K562 (cell line): ENCODE measurements around the gene OR2Z1. TPM values are rescaled to one million over a fixed set of nuclear protein-coding genes. Genes with fewer than 3 reads are reported as not detected.

Experiments
- ARID3B ChIP-seq: fragments of 250-450 bp; sonication (Bioruptor Pico); IDR thresholded peaks from 2 replicates; pipeline ENCODE4 v1.4.0; 2020; ENCODE audit warnings: borderline replicate concordance
- BHLHE40 ChIP-seq: IDR thresholded peaks from 2 replicates; pipeline ENCODE4 v1.6.1; 2011; ENCODE audit warnings: low read length, improper control_type of control experiment
- C11orf30 ChIP-seq: fragments of 450-650 bp; IDR thresholded peaks from 2 replicates; pipeline ENCODE4 v1.6.1; 2016; ENCODE audit warnings: low read depth, mild to moderate bottlenecking
- CBX1 ChIP-seq: sonication (generic); IDR thresholded peaks from 2 replicates; pipeline ENCODE4 v1.6.1; 2016; ENCODE audit warnings: antibody characterized with exemption, low read depth, mild to moderate bottlenecking
- CEBPB ChIP-seq: fragments of 450-650 bp; IDR thresholded peaks from 2 replicates; pipeline ENCODE4 v1.6.1; 2016; ENCODE audit warnings: missing genetic modification characterization, missing compliant biosample characterization
- FOSL1 ChIP-seq: fragments of 200-800 bp; sonication (Bioruptor generic); conservative IDR thresholded peaks from 2 replicates; pipeline ENCODE4 v1.6.1; 2016; ENCODE audit warnings: missing genetic modification characterization, missing compliant biosample characterization
- GATA2 ChIP-seq: sonication (generic); formaldehyde crosslinking; IDR thresholded peaks from 2 replicates; pipeline ENCODE4 v1.4.0; 2020; ENCODE audit warnings: mild to moderate bottlenecking, missing genetic modification reagents
- GATAD2B ChIP-seq: fragments of 450-650 bp; IDR thresholded peaks from 2 replicates; pipeline ENCODE4 v1.6.1; 2017; ENCODE audit warnings: mild to moderate bottlenecking, borderline replicate concordance
- HSF4 ChIP-seq: fragments of 250-450 bp; sonication (Bioruptor Pico); IDR thresholded peaks from 2 replicates; pipeline ENCODE4 v2.1.2; 2022; ENCODE audit warnings: mild to moderate bottlenecking, moderate library complexity, borderline replicate concordance
- MAFK ChIP-seq: IDR thresholded peaks from 2 replicates; pipeline ENCODE4 v1.6.1; 2011; ENCODE audit warnings: low read length, improper control_type of control experiment
- MBD2 ChIP-seq: sonication (generic); IDR thresholded peaks from 2 replicates; pipeline ENCODE4 v1.6.1; 2016; ENCODE audit warnings: low read depth, borderline replicate concordance
- MYC ChIP-seq, 2 experiments: fragments of 250-450 bp in 1 of 2; sonication (Bioruptor Pico) in 1 of 2; IDR thresholded peaks; 2 replicates each; pipeline versions ENCODE4 v1.5.1 to v1.6.1; 2012 to 2021; ENCODE audit warnings: low read depth in 2 of 2, borderline replicate concordance in 1 of 2, improper control_type of control experiment in 1 of 2, low read length in 1 of 2, mild to moderate bottlenecking in 1 of 2, moderate library complexity in 1 of 2
- NONO ChIP-seq, 2 experiments: fragments of 200-400 bp in 1 of 2; fragments of 450-650 bp in 1 of 2; formaldehyde crosslinking in 1 of 2; IDR thresholded peaks; 2 replicates each; pipeline ENCODE4 v1.6.1; 2017; ENCODE audit warnings: low read depth in 2 of 2, mild to moderate bottlenecking in 2 of 2, moderate library complexity in 2 of 2, low read length in 1 of 2
- PCBP2 ChIP-seq: fragments of 200-400 bp; formaldehyde crosslinking; IDR thresholded peaks from 2 replicates; pipeline ENCODE4 v1.6.1; 2018; ENCODE audit warnings: low read length, low read depth, mild to moderate bottlenecking, moderate library complexity; ENCODE audit not compliant: poor library complexity, severe bottlenecking
- PML ChIP-seq: IDR thresholded peaks from 2 replicates; pipeline ENCODE4 v1.6.1; 2012; ENCODE audit warnings: low read length, inconsistent platforms
- PURB ChIP-seq: sonication (generic); formaldehyde crosslinking; IDR thresholded peaks from 2 replicates; pipeline ENCODE4 v1.9.0; 2021; ENCODE audit warnings: low read depth, mild to moderate bottlenecking, missing genetic modification reagents
- SMARCA5 ChIP-seq: fragments of 450-650 bp; IDR thresholded peaks from 2 replicates; pipeline ENCODE4 v1.6.1; 2016
- SMC3 ChIP-seq: conservative IDR thresholded peaks from 2 replicates; pipeline ENCODE4 v1.6.1; 2011; ENCODE audit warnings: low read depth, low read length, improper control_type of control experiment; ENCODE audit not compliant: insufficient read depth
- SP1 ChIP-seq: sonication (generic); formaldehyde crosslinking; IDR thresholded peaks from 2 replicates; pipeline ENCODE4 v1.8.1; 2022; ENCODE audit warnings: mild to moderate bottlenecking, missing genetic modification reagents
- ZBTB1 ChIP-seq: sonication (generic); formaldehyde crosslinking; IDR thresholded peaks from 2 replicates; pipeline ENCODE4 v1.8.1; 2023; ENCODE audit warnings: missing genetic modification reagents, low read depth, mild to moderate bottlenecking, borderline replicate concordance
- ZNF175 ChIP-seq: fragments of 200-800 bp; sonication (Bioruptor generic); IDR thresholded peaks from 2 replicates; pipeline ENCODE4 v1.6.1; 2016; ENCODE audit warnings: low read depth, mild to moderate bottlenecking, missing genetic modification characterization, missing compliant biosample characterization
- ZNF197 ChIP-seq: fragments of 200-800 bp; sonication (Bioruptor generic); IDR thresholded peaks from 2 replicates; pipeline ENCODE4 v1.6.1; 2016; ENCODE audit warnings: low read depth, missing genetic modification characterization, missing compliant biosample characterization
- ZNF23 ChIP-seq: fragments of 250-450 bp; sonication (Bioruptor Pico); IDR thresholded peaks from 2 replicates; pipeline ENCODE4 v1.4.0; 2020; ENCODE audit warnings: mild to moderate bottlenecking
- ZNF354B ChIP-seq: fragments of 250-450 bp; sonication (Bioruptor Pico); IDR thresholded peaks from 2 replicates; pipeline ENCODE4 v1.4.0; 2020
- ZNF384 ChIP-seq: IDR thresholded peaks from 2 replicates; pipeline ENCODE4 v1.6.1; 2012; ENCODE audit warnings: low read depth, low read length, improper control_type of control experiment
- ZNF395 ChIP-seq: fragments of 200-800 bp; sonication (Bioruptor generic); IDR thresholded peaks from 2 replicates; pipeline ENCODE4 v1.6.1; 2017; ENCODE audit warnings: missing genetic modification characterization, missing compliant biosample characterization
- ZNF830 ChIP-seq: fragments of 250-450 bp; sonication (Bioruptor Pico); IDR thresholded peaks from 2 replicates; pipeline ENCODE4 v1.5.0; 2021; ENCODE audit warnings: mild to moderate bottlenecking
- polyA plus RNA-seq, 8 experiments: library from polyadenylated mRNA; depleted of rRNA in 4 of 8; stranded (reverse) in 5 of 8; unstranded in 3 of 8; fragments of >200 nt; fragmentation: Nextera tagmentation in 2 of 8; fragmentation: Illumina TruSeq in 1 of 8; extraction: Ambion mirVana in 2 of 8; extraction: Trizol in 1 of 8; gene quantifications; 2 replicates each; pipeline versions ENCODE4 v1.2.1 to v1.2.3, GENCODE V29; 2011 to 2014; ENCODE audit warnings: inconsistent platforms in 1 of 8, missing spikeins in 1 of 8
- total RNA-seq, 7 experiments: library from RNA; depleted of rRNA in 6 of 7; stranded (reverse); fragments of >200 nt in 6 of 7; fragmentation: Illumina TruSeq in 2 of 7; extraction: Trizol in 2 of 7; gene quantifications; 2 replicates each; pipeline versions ENCODE4 v1.2.1 to v1.2.3, GENCODE V29; 2011 to 2021; ENCODE audit warnings: low replicate concordance in 1 of 7
- TF ChIP-seq, protein P1 (sequence below): fragments of 450-650 bp; IDR thresholded peaks from 2 replicates; pipeline ENCODE4 v1.6.1; 2016; ENCODE audit warnings: missing biosample characterization, missing genetic modification characterization

Gene OR2Z1
- total and polyA plus RNA-seq, 9 of the 15 experiments (the other 6 are each of a cell fraction or from before 2014, with no cell fraction given): 0.13 TPM; not detected in 8

DNA sequence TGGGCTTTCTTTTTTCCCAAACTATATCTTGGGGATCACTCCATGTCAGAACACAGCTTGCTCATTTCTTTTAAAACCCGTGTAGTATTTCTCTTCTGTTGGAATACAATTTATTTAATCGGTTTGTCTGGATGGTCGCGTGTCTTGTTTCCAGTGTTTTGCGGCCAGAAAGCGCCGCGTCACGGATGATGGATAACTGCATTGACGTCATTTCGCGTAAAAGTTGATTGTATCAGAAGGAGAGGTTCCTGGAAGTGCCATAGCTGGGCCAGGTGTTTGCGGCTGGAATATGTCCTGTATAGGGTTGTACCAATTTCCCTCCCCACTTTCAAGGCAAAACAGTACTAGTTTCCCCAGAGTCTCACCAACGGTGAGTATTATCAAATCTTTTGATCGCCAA is 32.5 kb upstream of the OR2Z1 start (continued):
- no peak for TF ChIP-seq SMARCA5
- TF ChIP-seq FOSL1 (tag): peak; percentile 49; the same call in 1 of the 2 replicates
- no peak for TF ChIP-seq SP1
- TF ChIP-seq MBD2: no peak
- TF ChIP-seq, protein P1, sequence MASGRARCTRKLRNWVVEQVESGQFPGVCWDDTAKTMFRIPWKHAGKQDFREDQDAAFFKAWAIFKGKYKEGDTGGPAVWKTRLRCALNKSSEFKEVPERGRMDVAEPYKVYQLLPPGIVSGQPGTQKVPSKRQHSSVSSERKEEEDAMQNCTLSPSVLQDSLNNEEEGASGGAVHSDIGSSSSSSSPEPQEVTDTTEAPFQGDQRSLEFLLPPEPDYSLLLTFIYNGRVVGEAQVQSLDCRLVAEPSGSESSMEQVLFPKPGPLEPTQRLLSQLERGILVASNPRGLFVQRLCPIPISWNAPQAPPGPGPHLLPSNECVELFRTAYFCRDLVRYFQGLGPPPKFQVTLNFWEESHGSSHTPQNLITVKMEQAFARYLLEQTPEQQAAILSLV (tag): no peak
- TF ChIP-seq MYC (IDR thresholded peaks at IDR 0.05; ENCODE audit: low read depth, low read length): no peak
- TF ChIP-seq MYC (CRISPR knock-in tag; IDR thresholded peaks at IDR 0.05; ENCODE audit: borderline replicate concordance, low read depth): no peak
- no peak for TF ChIP-seq ARID3B
- no peak for TF ChIP-seq PURB (CRISPR knock-in tag)
- TF ChIP-seq ZBTB1 (CRISPR knock-in tag): no peak
- TF ChIP-seq PML: no peak
- TF ChIP-seq C11orf30: peak; percentile 34; the same call in 1 of the 2 replicates
- TF ChIP-seq SMC3: no peak
- no peak for TF ChIP-seq PCBP2
- TF ChIP-seq ZNF197 (CRISPR knock-in tag): no peak
- no peak for TF ChIP-seq ZNF830 (CRISPR knock-in tag)
- TF ChIP-seq ZNF354B (CRISPR knock-in tag): no peak
- no peak for TF ChIP-seq ZNF395
- TF ChIP-seq MAFK: no peak
- TF ChIP-seq ZNF23: no peak
- TF ChIP-seq ZNF175 (CRISPR knock-in tag): no peak
- TF ChIP-seq ZNF384: no peak
- TF ChIP-seq GATAD2B: no peak
- no peak for TF ChIP-seq CBX1
- no peak for TF ChIP-seq CEBPB
- TF ChIP-seq BHLHE40: no peak
- TF ChIP-seq GATA2 (CRISPR knock-in tag): no peak
- no peak for TF ChIP-seq NONO (IDR thresholded peaks at IDR 0.05; ENCODE audit: low read depth in 2 of 2, low read length in 1 of 2)
- TF ChIP-seq HSF4 (CRISPR knock-in tag): no peak
